ENCODE results near the gene NDNF.

Gene NDNF

GRCh38 chr4:121073004-121073435, 685 bp upstream of the NDNF start:
- Histone ChIP-seq H3F3A (ENCODE audit: low read depth) (no peaks in the 10 kb centered on the region), H3K4me1 (ENCODE audit: insufficient read depth, low read length, poor library complexity, severe bottlenecking) (no peaks in the 10 kb centered on the region), H3K79me2 (ENCODE audit: insufficient read depth, low read length) (no peaks in the 10 kb centered on the region), H2AFZ (ENCODE audit: low read length) (no peak overlapping the region), H3K4me3 (ENCODE audit: low read length, poor library complexity, severe bottlenecking) (no peak overlapping the region), H4K20me1 (ENCODE audit: insufficient read depth, low read length, poor library complexity, severe bottlenecking) (no peaks in the 10 kb centered on the region), H3K9me2 (replicated peaks; ENCODE audit: low read depth, low read length) (no peaks in the 10 kb centered on the region), H3K27me3 (ENCODE audit: insufficient read depth, low read length, poor library complexity, severe bottlenecking) (peaks cover 3% of the 10 kb centered on the region), H3K36me3 (ENCODE audit: insufficient read depth, low read length) (no peaks in the 10 kb centered on the region), H3K9ac (ENCODE audit: low read depth, low read length, poor library complexity, severe bottlenecking) (no peak overlapping the region), H3K4me2 (ENCODE audit: low read depth, low read length, poor library complexity, severe bottlenecking) (no peak overlapping the region), H3K9me3 (ENCODE audit: insufficient read depth, low read depth, low read length) (no peaks in the 10 kb centered on the region)
- TF ChIP-seq CTCF (conservative IDR thresholded peaks at IDR 0.05; ENCODE audit: low read length) = no peak
- no peak for TF ChIP-seq EZH2phosphoT487 (IDR thresholded peaks at IDR 0.05; ENCODE audit: borderline replicate concordance)

- Histone ChIP-seq H3K4me3 (ENCODE audit: low read length, poor library complexity, severe bottlenecking) (no peak overlapping the region), H3F3A (ENCODE audit: low read depth) (no peaks in the 10 kb centered on the region), H2AFZ (ENCODE audit: low read length) (no peak overlapping the region), H3K36me3 (ENCODE audit: insufficient read depth, low read length) (no peaks in the 10 kb centered on the region), H3K9ac (ENCODE audit: low read depth, low read length, poor library complexity, severe bottlenecking) (no peak overlapping the region), H3K9me3 (ENCODE audit: insufficient read depth, low read depth, low read length) (no peaks in the 10 kb centered on the region), H3K27me3 (ENCODE audit: insufficient read depth, low read length, poor library complexity, severe bottlenecking) (peaks cover 3% of the 10 kb centered on the region), H3K9me2 (replicated peaks; ENCODE audit: low read depth, low read length) (no peaks in the 10 kb centered on the region), H3K4me1 (ENCODE audit: insufficient read depth, low read length, poor library complexity, severe bottlenecking) (no peaks in the 10 kb centered on the region), H3K79me2 (ENCODE audit: insufficient read depth, low read length) (no peaks in the 10 kb centered on the region), H3K4me2 (ENCODE audit: low read depth, low read length, poor library complexity, severe bottlenecking) (no peak overlapping the region), H4K20me1 (ENCODE audit: insufficient read depth, low read length, poor library complexity, severe bottlenecking) (no peaks in the 10 kb centered on the region)
- TF ChIP-seq EZH2phosphoT487 (IDR thresholded peaks at IDR 0.05; ENCODE audit: borderline replicate concordance) (no peak), CTCF (conservative IDR thresholded peaks at IDR 0.05; ENCODE audit: low read length) (no peak)
Observed at GRCh38 chr4:121071640-121072223, 603 bp downstream of the NDNF start.

- Histone ChIP-seq H3K4me1 (ENCODE audit: insufficient read depth, low read length, poor library complexity, severe bottlenecking) (no peaks in the 10 kb centered on the region), H4K20me1 (ENCODE audit: insufficient read depth, low read length, poor library complexity, severe bottlenecking) (no peaks in the 10 kb centered on the region), H3K9ac (ENCODE audit: low read depth, low read length, poor library complexity, severe bottlenecking) (no peak overlapping the region), H3K79me2 (ENCODE audit: insufficient read depth, low read length) (no peaks in the 10 kb centered on the region), H3F3A (ENCODE audit: low read depth) (no peaks in the 10 kb centered on the region), H3K27me3 (ENCODE audit: insufficient read depth, low read length, poor library complexity, severe bottlenecking) (peaks cover 2% of the 10 kb centered on the region), H2AFZ (ENCODE audit: low read length) (no peak overlapping the region), H3K9me2 (replicated peaks; ENCODE audit: low read depth, low read length) (no peaks in the 10 kb centered on the region), H3K4me3 (ENCODE audit: low read length, poor library complexity, severe bottlenecking) (no peak overlapping the region), H3K4me2 (ENCODE audit: low read depth, low read length, poor library complexity, severe bottlenecking) (no peak overlapping the region), H3K36me3 (ENCODE audit: insufficient read depth, low read length) (no peaks in the 10 kb centered on the region), H3K9me3 (ENCODE audit: insufficient read depth, low read depth, low read length) (no peaks in the 10 kb centered on the region)
- no peak for TF ChIP-seq CTCF (conservative IDR thresholded peaks at IDR 0.05; ENCODE audit: low read length)
- TF ChIP-seq EZH2phosphoT487 (IDR thresholded peaks at IDR 0.05; ENCODE audit: borderline replicate concordance) = no peak
Observed at GRCh38 chr4:121070696-121071639, 1.4 kb downstream of the NDNF start.

Data from Loucy (cell line).